SJSA1 (cell line): Measurements from ENCODE around the gene OR10A2. TPM values are rescaled to one million over a fixed set of nuclear protein-coding genes. Genes with fewer than 3 reads are reported as not detected.
"Not testable (repeated sequence)": the region's sequence is repeated elsewhere in the genome, so short reads cannot be mapped to it uniquely, and the experiment has no call there.

Experiments used
- DNase-seq, 2 experiments: peaks; one replicate each; pipeline ENCODE4 v3.0.0-alpha.2; 2015 to 2020; ENCODE audit warnings: low spot score in 2 of 2, low read depth in 1 of 2
- H3K27ac ChIP-seq: fragments of 250-450 bp; sonication (Bioruptor Pico); 2 replicates; pipeline ENCODE4 v1.5.1; 2020; ENCODE audit warnings: mild to moderate bottlenecking, moderate library complexity
- H3K27me3 ChIP-seq: fragments of 250-450 bp; sonication (Bioruptor Pico); replicated peaks from 2 replicates; pipeline ENCODE4 v1.5.1; 2020; ENCODE audit warnings: mild to moderate bottlenecking, moderate library complexity
- H3K36me3 ChIP-seq: fragments of 250-450 bp; sonication (Bioruptor Pico); 2 replicates; pipeline ENCODE4 v1.5.1; 2020; ENCODE audit warnings: mild to moderate bottlenecking
- H3K4me1 ChIP-seq: fragments of 250-450 bp; sonication (Bioruptor Pico); replicated peaks from 2 replicates; pipeline ENCODE4 v1.6.1; 2021; ENCODE audit warnings: mild to moderate bottlenecking
- H3K4me3 ChIP-seq: fragments of 250-450 bp; sonication (Bioruptor Pico); 2 replicates; pipeline ENCODE4 v1.5.1; 2020; ENCODE audit warnings: mild to moderate bottlenecking
- H3K9me3 ChIP-seq: fragments of 250-450 bp; sonication (Bioruptor Pico); replicated peaks from 2 replicates; pipeline ENCODE4 v1.5.1; 2020; ENCODE audit warnings: mild to moderate bottlenecking
- total RNA-seq: library from RNA; depleted of rRNA; stranded (reverse); fragments of >200 nt; shearing (Covaris generic); gene quantifications from 2 replicates; pipeline ENCODE4 v1.2.3, GENCODE V29; 2014

The OR10A2 gene
- total RNA-seq, 1 experiment from 2014 or later: not detected

- H3K27ac ChIP-seq: no peak overlapping the region
- H3K27me3 ChIP-seq: no peaks in the 10 kb centered on the region
- no peak for DNase-seq
- no peaks in the 10 kb centered on the region for H3K9me3 ChIP-seq
- no peaks in the 10 kb centered on the region for H3K4me1 ChIP-seq
- H3K4me3 ChIP-seq: no peak overlapping the region
- no peaks in the 10 kb centered on the region for H3K36me3 ChIP-seq
Measured at GRCh38 chr11:6855971-6856541, 6.8 kb upstream of the OR10A2 start.

- no peaks in the 10 kb centered on the region for H3K4me1 ChIP-seq
- no peaks in the 10 kb centered on the region for H3K9me3 ChIP-seq
- H3K27me3 ChIP-seq: no peaks in the 10 kb centered on the region
- H3K27ac ChIP-seq: no peak overlapping the region
- no peak overlapping the region for H3K4me3 ChIP-seq
- H3K36me3 ChIP-seq: no peaks in the 10 kb centered on the region
- DNase-seq: no peak
Measured at GRCh38 chr11:6856871-6857270, 6.0 kb upstream of the OR10A2 start.

- no peak for DNase-seq
- Histone ChIP-seq H3K27ac (no peak overlapping the region), H3K9me3 (no peaks in the 10 kb centered on the region), H3K4me1 (no peaks in the 10 kb centered on the region), H3K4me3 (no peak overlapping the region), H3K36me3 (no peaks in the 10 kb centered on the region), H3K27me3 (no peaks in the 10 kb centered on the region)
Measured at GRCh38 chr11:6864438-6864837, 1.6 kb downstream of the OR10A2 start.

DNA sequence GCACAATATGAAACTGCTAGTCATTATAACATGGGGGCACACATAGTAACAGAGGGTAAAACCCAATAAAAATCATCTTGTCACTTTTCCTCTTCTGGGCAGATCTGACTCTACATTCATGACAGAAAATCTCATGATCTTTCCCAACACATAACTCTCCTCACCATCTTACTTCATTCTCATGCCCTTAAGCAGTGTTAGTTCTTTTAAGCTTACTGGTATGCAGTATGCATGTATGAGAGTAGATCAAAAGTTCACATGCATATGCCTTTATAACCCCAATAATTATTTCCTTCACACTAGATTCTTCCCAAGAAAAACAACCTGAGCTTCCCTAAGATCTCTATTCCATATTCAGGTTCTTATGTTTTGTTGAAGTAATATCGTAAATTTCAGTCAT is 8.4 kb downstream of the OR10A2 start:
- DNase-seq: no peak
- Histone ChIP-seq H3K27ac (no peak overlapping the region), H3K9me3 (no peaks in the 10 kb centered on the region), H3K27me3 (no peaks in the 10 kb centered on the region), H3K36me3 (no peaks in the 10 kb centered on the region), H3K4me1 (no peaks in the 10 kb centered on the region), H3K4me3 (no peak overlapping the region)

DNA sequence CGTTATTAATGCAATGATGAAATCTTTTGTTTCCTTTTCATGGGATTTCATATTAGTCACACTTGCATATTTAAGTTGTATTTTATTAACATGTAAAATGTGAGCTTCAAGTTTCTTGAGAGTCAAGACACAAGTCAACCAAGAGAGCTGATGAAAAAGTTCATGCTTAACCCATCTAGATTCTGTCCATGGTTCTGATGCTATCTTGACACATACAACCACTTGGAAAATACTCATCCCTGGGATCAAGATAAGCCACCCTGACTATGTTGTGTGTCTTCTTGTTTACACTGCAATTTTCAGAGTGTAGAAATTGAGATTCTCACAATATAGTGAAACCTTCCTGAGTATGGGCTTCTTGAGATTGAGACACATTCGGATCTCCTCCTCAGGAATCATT is 12.9 kb downstream of the OR10A2 start:
- DNase-seq: no peak
- no peaks in the 10 kb centered on the region for H3K27me3 ChIP-seq
- no peaks in the 10 kb centered on the region for H3K4me1 ChIP-seq
- no peak overlapping the region for H3K4me3 ChIP-seq
- H3K36me3 ChIP-seq: no peaks in the 10 kb centered on the region
- no peak overlapping the region for H3K27ac ChIP-seq
- H3K9me3 ChIP-seq: no peaks in the 10 kb centered on the region

- DNase-seq: no peak
- Histone ChIP-seq H3K27ac (no peak within 1 kb of the TSS), H3K4me3 (no peak within 1 kb of the TSS), H3K36me3 (no peaks in the 10 kb centered on the region), H3K4me1 (no peaks in the 10 kb centered on the region), H3K27me3 (no peaks in the 10 kb centered on the region), H3K9me3 (no peaks in the 10 kb centered on the region)
Measured at GRCh38 chr11:6876325-6876724, 13.5 kb downstream of the OR10A2 start, which contains the start of gene OR10A4. TSS of gene OR10A4 (plus strand) at chr11:6876625. CDS start at chr11:6876648, 23 bp downstream.

DNA sequence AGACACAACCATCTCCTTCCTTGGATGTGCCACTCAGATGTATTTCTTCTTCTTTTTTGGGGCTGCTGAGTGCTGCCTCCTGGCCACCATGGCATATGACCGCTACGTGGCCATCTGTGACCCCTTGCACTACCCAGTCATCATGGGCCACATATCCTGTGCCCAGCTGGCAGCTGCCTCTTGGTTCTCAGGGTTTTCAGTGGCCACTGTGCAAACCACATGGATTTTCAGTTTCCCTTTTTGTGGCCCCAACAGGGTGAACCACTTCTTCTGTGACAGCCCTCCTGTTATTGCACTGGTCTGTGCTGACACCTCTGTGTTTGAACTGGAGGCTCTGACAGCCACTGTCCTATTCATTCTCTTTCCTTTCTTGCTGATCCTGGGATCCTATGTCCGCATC is 14.1 kb downstream of the OR10A2 start:
- Histone ChIP-seq H3K4me1 (no peaks in the 10 kb centered on the region), H3K27me3 (no peaks in the 10 kb centered on the region), H3K9me3 (no peaks in the 10 kb centered on the region), H3K4me3 (no peak overlapping the region), H3K27ac (no peak overlapping the region), H3K36me3 (no peaks in the 10 kb centered on the region)
- no peak for DNase-seq

- DNase-seq: no peak
- no peak overlapping the region for H3K27ac ChIP-seq
- H3K27me3 ChIP-seq: no peaks in the 10 kb centered on the region
- no peak overlapping the region for H3K4me3 ChIP-seq
- no peaks in the 10 kb centered on the region for H3K4me1 ChIP-seq
- no peaks in the 10 kb centered on the region for H3K9me3 ChIP-seq
- no peaks in the 10 kb centered on the region for H3K36me3 ChIP-seq
Measured at GRCh38 chr11:6882751-6883150, 19.9 kb downstream of the OR10A2 start.

DNA sequence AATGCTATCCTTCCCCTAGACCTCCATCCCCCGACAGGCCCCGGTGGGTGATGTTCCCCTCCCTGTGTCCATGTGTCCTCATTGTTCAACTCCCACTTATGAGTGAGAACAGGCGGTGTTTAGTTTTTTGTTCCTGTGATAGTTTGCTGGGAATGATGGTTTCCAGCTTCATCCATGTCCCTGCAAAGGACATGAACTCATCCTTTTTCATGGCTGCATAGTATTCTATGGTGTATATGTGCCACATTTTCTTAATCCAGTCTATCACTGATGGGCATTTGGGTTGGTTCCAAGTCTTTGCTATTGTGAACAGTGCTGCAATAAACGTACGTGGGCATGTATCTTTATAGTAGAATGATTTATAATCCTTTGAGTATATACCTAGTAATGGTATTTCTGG is 24.9 kb downstream of the OR10A2 start:
- H3K9me3 ChIP-seq, H3K4me3 ChIP-seq, DNase-seq, H3K27ac ChIP-seq, H3K27me3 ChIP-seq, H3K36me3 ChIP-seq, H3K4me1 ChIP-seq: not testable (repeated sequence)

DNA sequence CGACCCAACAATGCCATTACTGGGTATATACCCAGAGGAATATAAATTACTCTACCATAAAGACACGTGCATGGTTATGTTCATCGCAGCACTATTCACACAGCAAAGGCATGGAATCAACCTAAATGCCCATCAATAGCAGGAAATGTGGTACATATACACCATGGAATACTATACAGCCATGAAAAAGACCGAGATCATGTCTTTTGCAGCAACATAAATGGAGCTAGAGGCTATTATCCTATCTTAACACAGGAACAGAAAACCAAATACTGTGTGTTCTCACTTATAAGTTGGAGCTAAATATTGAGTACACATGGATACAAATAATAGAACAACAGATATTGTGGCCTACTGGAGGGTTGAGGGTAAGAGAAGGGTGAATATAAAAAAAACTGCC is 26.0 kb downstream of the OR10A2 start:
- no peaks in the 10 kb centered on the region for H3K27me3 ChIP-seq
- no peaks in the 10 kb centered on the region for H3K4me1 ChIP-seq
- DNase-seq: no peak
- H3K36me3 ChIP-seq: no peaks in the 10 kb centered on the region
- H3K4me3 ChIP-seq: no peak overlapping the region
- H3K27ac ChIP-seq: no peak overlapping the region
- H3K9me3 ChIP-seq: no peaks in the 10 kb centered on the region

- no peak overlapping the region for H3K27ac ChIP-seq
- H3K36me3 ChIP-seq: no peaks in the 10 kb centered on the region
- H3K9me3 ChIP-seq: no peaks in the 10 kb centered on the region
- H3K4me1 ChIP-seq: no peaks in the 10 kb centered on the region
- no peaks in the 10 kb centered on the region for H3K27me3 ChIP-seq
- no peak overlapping the region for H3K4me3 ChIP-seq
- DNase-seq: no peak
Measured at GRCh38 chr11:6889835-6890234, 27.0 kb downstream of the OR10A2 start.

DNA sequence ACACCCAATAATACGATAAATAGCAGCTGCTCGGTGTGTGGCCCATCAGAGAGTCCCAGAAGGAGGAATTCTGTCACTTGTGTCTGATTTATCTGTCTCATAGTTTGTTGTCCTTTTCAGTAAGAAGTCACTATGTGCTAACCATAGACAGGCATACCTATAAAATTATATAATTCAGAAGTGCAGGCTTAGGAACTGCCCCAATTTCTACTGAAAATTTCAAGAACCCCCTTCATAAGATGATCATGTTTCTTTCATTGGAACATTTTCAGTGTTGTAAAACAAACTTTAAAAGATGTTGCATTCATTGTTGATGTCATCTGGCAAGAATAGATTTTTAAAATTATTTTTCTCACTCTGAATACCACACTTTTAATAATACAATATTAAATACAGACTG is 29.5 kb downstream of the OR10A2 start, which contains the start of gene OR2D2:
Gene OR2D2, minus strand, starts transcription at position 101 of the 400 bp plus-strand sequence. Its CDS starts 0 bp downstream, at position 101.
- no peaks in the 10 kb centered on the region for H3K4me1 ChIP-seq
- H3K9me3 ChIP-seq: no peaks in the 10 kb centered on the region
- DNase-seq: no peak
- H3K36me3 ChIP-seq: no peaks in the 10 kb centered on the region
- H3K27me3 ChIP-seq: no peaks in the 10 kb centered on the region
- H3K27ac ChIP-seq: no peak within 1 kb of the TSS
- H3K4me3 ChIP-seq: no peak within 1 kb of the TSS

DNA sequence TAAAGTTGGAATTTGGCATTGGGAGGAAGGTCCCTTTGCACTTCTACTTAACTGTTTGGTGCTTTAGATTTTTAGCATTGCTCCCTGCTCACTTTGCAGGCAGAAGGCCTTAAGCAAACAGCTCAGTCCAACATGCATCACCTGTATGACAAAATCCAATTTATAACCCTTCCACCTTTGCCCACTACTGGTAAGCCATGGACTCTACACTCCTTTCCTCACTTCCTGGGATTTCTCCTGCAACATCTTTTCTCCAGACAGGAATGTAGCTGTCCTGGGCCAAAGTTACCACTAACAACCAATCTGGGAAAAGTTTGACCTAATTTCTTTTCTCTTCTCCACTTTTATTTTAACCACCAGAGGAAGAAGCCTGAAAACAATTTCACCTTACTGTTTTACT is 31.2 kb downstream of the OR10A2 start:
- H3K27me3 ChIP-seq: no peaks in the 10 kb centered on the region

DNA sequence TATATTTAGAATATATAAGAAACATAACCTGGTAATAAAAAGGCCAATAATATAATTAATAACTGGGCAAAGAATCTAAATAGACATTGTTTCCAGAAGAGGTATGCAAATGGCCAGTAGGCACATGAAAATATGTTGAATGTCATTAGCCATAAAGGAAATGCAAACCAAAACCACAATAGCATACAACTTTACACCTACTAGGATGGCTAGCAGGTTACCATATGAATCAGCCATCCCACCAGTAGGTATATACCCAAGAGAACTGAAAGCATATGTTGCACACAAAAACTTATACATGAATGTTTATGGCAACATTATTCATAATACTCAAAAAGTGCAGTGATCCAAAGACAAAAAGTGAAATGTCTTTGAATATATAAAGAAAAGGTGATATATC is 32.2 kb downstream of the OR10A2 start:
- H3K27me3 ChIP-seq: no peaks in the 10 kb centered on the region

More for the DNA sequence above, 31.2 kb downstream of the OR10A2 start:
- no peak overlapping the region for H3K4me3 ChIP-seq
- no peaks in the 10 kb centered on the region for H3K9me3 ChIP-seq
- H3K36me3 ChIP-seq: no peaks in the 10 kb centered on the region
- no peaks in the 10 kb centered on the region for H3K4me1 ChIP-seq
- no peak overlapping the region for H3K27ac ChIP-seq
- no peak for DNase-seq

GRCh38 chr11:6898911-6899310 is 36.1 kb downstream of the OR10A2 start:
- no peaks in the 10 kb centered on the region for H3K36me3 ChIP-seq
- H3K4me1 ChIP-seq: no peaks in the 10 kb centered on the region
- DNase-seq: no peak
- no peak overlapping the region for H3K4me3 ChIP-seq
- no peaks in the 10 kb centered on the region for H3K9me3 ChIP-seq
- H3K27ac ChIP-seq: no peak overlapping the region
- H3K27me3 ChIP-seq: no peaks in the 10 kb centered on the region

More for the DNA sequence above, 32.2 kb downstream of the OR10A2 start:
- no peak overlapping the region for H3K27ac ChIP-seq
- H3K36me3 ChIP-seq: no peaks in the 10 kb centered on the region
- no peak overlapping the region for H3K4me3 ChIP-seq
- no peaks in the 10 kb centered on the region for H3K4me1 ChIP-seq
- H3K9me3 ChIP-seq: no peaks in the 10 kb centered on the region
- DNase-seq: no peak
